GM12878 (cell line): ENCODE measurements around the gene KIAA0319L. TPM values are rescaled to one million over a fixed set of nuclear protein-coding genes. Genes with fewer than 3 reads are reported as not detected.

Source experiments
- ATAC-seq: fragments of 200-7000 bp; cut with Tn5 transposase; 3 replicates; pipeline ENCODE4 v1.9.1; 2020; ENCODE audit warnings: mild to moderate bottlenecking, moderate library complexity
- BruUV-seq: library from RNA; stranded (reverse); fragments of 400-500 nt; replicated peaks from 2 replicates; lab custom pipeline; 2021; lab: Mats Ljungman, UMichigan
- CTCF ChIA-PET: fragments of 300-600 bp; sonication (Branson Sonifier 250); formaldehyde crosslinking; extraction: SDS; loops from one replicate; lab custom pipeline; 2021; ENCODE audit warnings: inconsistent platforms; lab: Yijun Ruan, JAX
- POLR2A ChIA-PET: fragments of 350-600 bp; formaldehyde crosslinking; extraction: SDS; loops from one replicate; lab custom pipeline; 2021; ENCODE audit warnings: inconsistent platforms; lab: Charles Lee
- RAD21 ChIA-PET: fragments of 300-600 bp; sonication (Branson Sonifier 250); formaldehyde crosslinking; loops from one replicate; lab custom pipeline; 2023; ENCODE audit warnings: antibody characterized with exemption; ENCODE audit not compliant: unreplicated experiment; lab: Charles Lee
- SMC1A ChIA-PET: fragments of 300-600 bp; sonication (Branson Sonifier 250); formaldehyde crosslinking; loops from one replicate; lab custom pipeline; 2023; ENCODE audit not compliant: unreplicated experiment, uncharacterized antibody; lab: Charles Lee
- DNase-seq: peaks from one replicate; pipeline ENCODE4 v3.0.0-alpha.2; 2011; ENCODE audit warnings: low read depth, low spot score
- FAIRE-seq: peaks from 3 replicates; lab custom pipeline; 2011; peaks lifted over from hg19 to GRCh38; lab: Jason Lieb, UNC
- H2AFZ ChIP-seq: 2 replicates; pipeline ENCODE4 v1.6.0; 2011; ENCODE audit warnings: low read depth, low read length, control low read depth; ENCODE audit not compliant: control insufficient read depth
- H3K27ac ChIP-seq: 2 replicates; pipeline ENCODE4 v1.5.1; 2011; ENCODE audit warnings: control low read depth; ENCODE audit not compliant: control insufficient read depth, insufficient read depth
- H3K27me3 ChIP-seq, 2 experiments: replicated peaks in 1 of 2; 2 replicates each; pipeline versions ENCODE4 v1.6.0 to v1.6.1; 2011; ENCODE audit warnings: low read length in 1 of 2; ENCODE audit not compliant: control insufficient read depth in 2 of 2, insufficient read depth in 2 of 2
- H3K36me3 ChIP-seq, 2 experiments: 2 replicates each; pipeline ENCODE4 v1.5.1; 2011; ENCODE audit warnings: low read length in 1 of 2; ENCODE audit not compliant: control insufficient read depth in 2 of 2, insufficient read depth in 2 of 2
- H3K4me1 ChIP-seq: 2 replicates; pipeline ENCODE4 v1.6.1; 2011; ENCODE audit warnings: mild to moderate bottlenecking, low read length, moderate library complexity, mixed read lengths; ENCODE audit not compliant: control insufficient read depth, insufficient read depth
- H3K4me2 ChIP-seq: 2 replicates; pipeline ENCODE4 v1.6.0; 2011; ENCODE audit warnings: control low read depth; ENCODE audit not compliant: control insufficient read depth, insufficient read depth
- H3K4me3 ChIP-seq: fragments of 200-600 bp; sonication (generic); 2 replicates; pipeline ENCODE4 v1.5.1; 2016
- H3K79me2 ChIP-seq: 2 replicates; pipeline ENCODE4 v1.6.0; 2011; ENCODE audit warnings: low read length; ENCODE audit not compliant: control insufficient read depth, insufficient read depth
- H3K9ac ChIP-seq: 2 replicates; pipeline ENCODE4 v1.8.0; 2011; ENCODE audit warnings: low read length, control low read depth, mixed read lengths; ENCODE audit not compliant: control insufficient read depth, insufficient read depth
- H3K9me3 ChIP-seq: replicated peaks from 3 replicates; pipeline ENCODE4 v1.5.1; 2011; ENCODE audit warnings: mild to moderate bottlenecking, low read length; ENCODE audit not compliant: control insufficient read depth, insufficient read depth
- H4K20me1 ChIP-seq: 2 replicates; pipeline ENCODE4 v1.6.0; 2011; ENCODE audit not compliant: control insufficient read depth, insufficient read depth
- GATAD2B ChIP-seq: fragments of 450-650 bp; conservative IDR thresholded peaks from 2 replicates; pipeline ENCODE4 v1.6.1; 2017; ENCODE audit warnings: low read depth, mild to moderate bottlenecking, moderate library complexity
- KAT2A ChIP-seq: conservative IDR thresholded peaks from 2 replicates; pipeline ENCODE4 v1.6.1; 2011; ENCODE audit warnings: low read depth, low read length; ENCODE audit not compliant: control insufficient read depth
- KDM1A ChIP-seq: fragments of 200-600 bp; sonication (generic); IDR thresholded peaks from 2 replicates; pipeline ENCODE4 v1.6.1; 2016; ENCODE audit warnings: borderline replicate concordance
- NR2C1 ChIP-seq: fragments of 450-650 bp; IDR thresholded peaks from 2 replicates; pipeline ENCODE4 v1.6.1; 2017; ENCODE audit warnings: antibody characterized with exemption, mild to moderate bottlenecking, moderate library complexity
- NR2C2 ChIP-seq: IDR thresholded peaks from 2 replicates; pipeline ENCODE4 v1.6.1; 2011; ENCODE audit warnings: borderline replicate concordance, low read depth; ENCODE audit not compliant: control insufficient read depth, insufficient read length
- POLR2AphosphoS2 ChIP-seq: IDR thresholded peaks from 2 replicates; pipeline ENCODE4 v1.6.1; 2011; ENCODE audit warnings: low read depth, mild to moderate bottlenecking, low read length, improper control_type of control experiment, moderate library complexity
- RAD21 ChIP-seq: IDR thresholded peaks from 2 replicates; pipeline ENCODE4 v1.6.1; 2011; ENCODE audit warnings: mild to moderate bottlenecking, low read depth, low read length, moderate library complexity; ENCODE audit not compliant: insufficient read depth
- SIX5 ChIP-seq: IDR thresholded peaks from 2 replicates; pipeline ENCODE4 v1.6.1; 2011; ENCODE audit warnings: mild to moderate bottlenecking, low read depth, low read length, moderate library complexity; ENCODE audit not compliant: severe bottlenecking
- SPI1 ChIP-seq: IDR thresholded peaks from 2 replicates; pipeline ENCODE4 v1.6.1; 2011; ENCODE audit warnings: low read depth, mild to moderate bottlenecking, low read length, moderate library complexity, borderline replicate concordance; ENCODE audit not compliant: insufficient read depth
- ZZZ3 ChIP-seq: IDR thresholded peaks from 2 replicates; pipeline ENCODE4 v1.6.1; 2011; ENCODE audit warnings: low read depth; ENCODE audit not compliant: control insufficient read depth, insufficient read length
- WGBS: methylation state at CpG from one replicate; pipeline ENCODE4 v1.1.6; 2016; ENCODE audit warnings: low lambda C conversion rate; ENCODE audit not compliant: insufficient replicate concordance, insufficient coverage; ENCODE audit errors: missing lambda C conversion rate; 5-methylcytosine and 5-hydroxymethylcytosine counted together
- in situ Hi-C: fragments of 300-500 bp; cut with MboI; formaldehyde crosslinking; loops from 9 replicates; pipeline ENCODE4 v1.14.3; 2018; ENCODE audit warnings: mixed read lengths
- intact Hi-C: fragments of 100-400 bp; cut with micrococcal nuclease; formaldehyde crosslinking; loops from one replicate; pipeline ENCODE4 v1.14.2; 2022; ENCODE audit not compliant: unreplicated experiment
- polyA plus RNA-seq, 11 experiments: library from polyadenylated mRNA; depleted of rRNA in 4 of 11; unstranded in 6 of 11; stranded (reverse) in 5 of 11; fragments of >200 nt; fragmentation: Nextera tagmentation in 4 of 11; fragmentation: Illumina TruSeq in 1 of 11; extraction: Ambion mirVana in 4 of 11; extraction: Trizol in 1 of 11; gene quantifications; 1 replicate in 1 of 11; 2 replicates in 10 of 11; pipeline versions ENCODE4 v1.2.1 to v1.2.3, GENCODE V29; 2011 to 2016; ENCODE audit warnings: inconsistent platforms in 2 of 11, missing spikeins in 2 of 11, low read depth in 1 of 11
- total RNA-seq, 4 experiments: library from RNA; depleted of rRNA in 3 of 4; stranded (reverse); fragments of >200 nt in 3 of 4; fragmentation: Illumina TruSeq in 1 of 4; extraction: Trizol in 1 of 4; gene quantifications; 2 replicates each; pipeline versions ENCODE4 v1.2.1 to v1.2.3, GENCODE V29; 2013 to 2021
- TF ChIP-seq, protein P1 (sequence below): IDR thresholded peaks from 2 replicates; pipeline ENCODE4 v1.6.1; 2012; ENCODE audit warnings: low read depth, low read length, improper control_type of control experiment

KIAA0319L gene
- total and polyA plus RNA-seq, 10 of the 15 experiments (the other 5 are each of a cell fraction or from before 2014, with no cell fraction given) = 2.6 to 57.8 (median 25.4) TPM

DNA sequence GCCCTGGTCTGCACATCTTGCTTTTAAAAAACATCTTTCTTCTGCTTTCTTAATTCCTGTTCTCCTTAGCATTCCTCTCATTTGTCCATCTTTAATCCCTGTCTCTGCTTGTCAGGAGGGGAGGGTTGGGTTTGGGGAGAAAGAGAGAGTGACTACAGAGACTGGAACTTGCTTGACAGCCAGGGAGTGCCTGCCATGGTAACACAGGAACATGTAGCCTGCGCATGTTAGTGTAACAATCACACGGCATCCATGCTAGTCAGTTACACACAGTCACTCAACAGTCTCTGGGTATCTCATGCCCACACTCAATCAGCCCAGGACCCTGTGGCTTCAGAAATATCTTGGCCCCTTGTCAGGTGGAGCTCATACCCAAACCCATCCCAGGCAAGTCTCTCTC, 15.1 kb upstream of the KIAA0319L start:
- peaks cover 0 to 2% of the 10 kb centered on the region in 2 experiments; a peak in 2 of 4 replicates for H3K27me3 ChIP-seq
- H3K36me3 ChIP-seq = no peaks in the 10 kb centered on the region
- BruUV-seq = no TSS peak
- DNase-seq (no peak), FAIRE-seq (no peak), ATAC-seq (no peak)
- H3K4me3 ChIP-seq = no peak overlapping the region
- WGBS = 93% methylated on average over 2 of the region's 2 CpGs
- H2AFZ ChIP-seq = no peak overlapping the region
- H3K79me2 ChIP-seq = no peaks in the 10 kb centered on the region; the same call in 1 of the 2 replicates
- in situ Hi-C loops (no loop called here), intact Hi-C loops (no loop called here)
- H3K4me1 ChIP-seq = peaks cover 5% of the 10 kb centered on the region; the same call in 1 of the 2 replicates
- CTCF ChIA-PET = interaction anchor here (0.8 to 7.1 kb wide), 5 partner anchors 121 to 160 kb away, joined by 3 to 104 read pairs (median 17); no protein-coding TSS in a partner anchor
- no peak overlapping the region for H3K27ac ChIP-seq
- no peaks in the 10 kb centered on the region for H4K20me1 ChIP-seq
- RAD21 ChIA-PET = interaction anchor here (0.6 to 2.6 kb wide), 5 partner anchors 121 to 207 kb away, joined by 3 to 13 read pairs (median 4); no protein-coding TSS in a partner anchor
- TF ChIP-seq NR2C1 = no peak
- TF ChIP-seq GATAD2B = no peak
- POLR2A ChIA-PET = interaction anchor here (0.9 kb wide), 1 partner anchor 195 kb away, joined by 3 read pairs; no protein-coding TSS in a partner anchor
- no peak overlapping the region for H3K4me2 ChIP-seq
- H3K9ac ChIP-seq = no peak overlapping the region
- no peaks in the 10 kb centered on the region for H3K9me3 ChIP-seq
- SMC1A ChIA-PET = interaction anchor here (1.1 to 2.0 kb wide), 3 partner anchors 120 to 145 kb away, joined by 4 to 6 read pairs (median 4); no protein-coding TSS in a partner anchor

- in situ Hi-C loops = no loop called here
Measured at GRCh38 chr1:35571263-35571662, 14.1 kb upstream of the KIAA0319L start.

More at GRCh38 chr1:35571263-35571662, 14.1 kb upstream of the KIAA0319L start:
- peaks cover 0 to 2% of the 10 kb centered on the region in 2 experiments; a peak in 1 of 4 replicates for H3K27me3 ChIP-seq
- H2AFZ ChIP-seq = no peak overlapping the region
- no TSS peak for BruUV-seq
- H3K4me1 ChIP-seq = no peaks in the 10 kb centered on the region
- ChIA-PET POLR2A (interaction anchor here (0.5 to 0.9 kb wide), 2 partner anchors 124 to 196 kb away, joined by 3 to 4 read pairs; no protein-coding TSS in a partner anchor), SMC1A (interaction anchor here (0.6 to 1.9 kb wide), 8 partner anchors 119 to 523 kb away, joined by 3 to 6 read pairs (median 4); partner anchors contain the start of gene CLSPN), RAD21 (interaction anchor here (1.0 to 2.6 kb wide), 4 partner anchors 119 to 204 kb away, joined by 3 to 13 read pairs (median 6); no protein-coding TSS in a partner anchor), CTCF (interaction anchor here (0.6 to 7.1 kb wide), 12 partner anchors 29 to 370 kb away, joined by 3 to 104 read pairs (median 4); no protein-coding TSS in a partner anchor)
- TF ChIP-seq KDM1A (no peak), SPI1 (no peak), NR2C2 (no peak), POLR2AphosphoS2 (no peak), SIX5 (no peak), RAD21 (no peak), ZZZ3 (no peak), KAT2A (no peak)
- TF ChIP-seq, protein P1, sequence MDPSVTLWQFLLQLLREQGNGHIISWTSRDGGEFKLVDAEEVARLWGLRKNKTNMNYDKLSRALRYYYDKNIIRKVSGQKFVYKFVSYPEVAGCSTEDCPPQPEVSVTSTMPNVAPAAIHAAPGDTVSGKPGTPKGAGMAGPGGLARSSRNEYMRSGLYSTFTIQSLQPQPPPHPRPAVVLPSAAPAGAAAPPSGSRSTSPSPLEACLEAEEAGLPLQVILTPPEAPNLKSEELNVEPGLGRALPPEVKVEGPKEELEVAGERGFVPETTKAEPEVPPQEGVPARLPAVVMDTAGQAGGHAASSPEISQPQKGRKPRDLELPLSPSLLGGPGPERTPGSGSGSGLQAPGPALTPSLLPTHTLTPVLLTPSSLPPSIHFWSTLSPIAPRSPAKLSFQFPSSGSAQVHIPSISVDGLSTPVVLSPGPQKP = no peak
- WGBS = 90% methylated on average over 8 of the region's 8 CpGs
- no peaks in the 10 kb centered on the region for H3K79me2 ChIP-seq
- no peak overlapping the region for H3K9ac ChIP-seq
- H3K36me3 ChIP-seq = peaks cover 0 to 3% of the 10 kb centered on the region in 2 experiments; a peak in 1 of 4 replicates
- no peak overlapping the region for H3K4me2 ChIP-seq
- no peak overlapping the region for H3K4me3 ChIP-seq
- no peaks in the 10 kb centered on the region for H4K20me1 ChIP-seq
- H3K27ac ChIP-seq = no peak overlapping the region
- FAIRE-seq = no peak
- no peak for ATAC-seq
- intact Hi-C loops = no loop called here
- H3K9me3 ChIP-seq = no peaks in the 10 kb centered on the region
- DNase-seq = no peak
